Measurements from ENCODE around the gene CNIH2. TPM values are rescaled to one million over a fixed set of nuclear protein-coding genes. Genes with fewer than 3 reads are reported as not detected.

CNIH2 gene
- total and polyA plus RNA-seq, 9 of the 15 experiments (the other 6 are each of a cell fraction or from before 2014, with no cell fraction given), result 0.26 to 0.89 (median 0.40) TPM; not detected in 4

DNA sequence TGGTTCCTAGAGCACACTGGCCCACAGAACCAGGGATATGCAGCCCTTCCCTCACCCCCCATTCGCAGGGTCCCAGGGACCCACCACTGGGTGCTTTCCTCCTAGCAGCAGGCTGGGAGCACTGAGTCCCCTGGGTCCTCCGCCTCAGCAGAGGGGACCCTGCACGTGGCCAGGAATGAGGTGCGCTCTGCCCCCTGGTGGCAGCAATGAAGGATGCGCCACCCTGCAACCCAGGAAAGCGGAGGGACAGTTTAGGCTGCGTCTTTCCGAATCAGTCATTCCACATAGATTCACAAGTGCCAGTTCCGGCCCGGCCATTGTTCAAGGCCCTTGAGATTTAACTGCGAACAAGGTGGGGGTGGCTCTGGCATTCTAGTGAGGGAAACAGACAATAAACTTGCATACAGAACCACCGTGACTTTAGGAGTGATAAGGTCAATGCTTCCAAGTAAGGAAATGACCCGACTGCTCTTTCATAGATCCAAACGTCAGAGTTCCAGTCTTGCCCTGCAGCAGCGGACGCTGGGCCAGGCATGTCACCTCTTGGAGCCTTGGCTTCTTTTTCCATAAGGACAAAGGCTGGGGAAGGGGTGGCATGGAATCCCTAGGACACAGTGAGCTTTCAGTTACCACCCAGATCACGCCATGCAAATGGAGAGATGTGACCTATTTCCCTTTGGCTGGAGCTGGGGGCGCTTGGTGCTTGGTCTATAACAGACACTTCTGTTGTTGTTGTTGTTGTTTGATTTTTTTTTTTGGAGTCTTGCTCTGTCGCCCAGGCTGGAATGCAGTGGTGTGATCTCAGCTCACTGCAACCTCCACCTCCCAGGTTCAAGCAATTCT, 50.5 kb downstream of the CNIH2 start (continued):
- TF ChIP-seq, protein P1, sequence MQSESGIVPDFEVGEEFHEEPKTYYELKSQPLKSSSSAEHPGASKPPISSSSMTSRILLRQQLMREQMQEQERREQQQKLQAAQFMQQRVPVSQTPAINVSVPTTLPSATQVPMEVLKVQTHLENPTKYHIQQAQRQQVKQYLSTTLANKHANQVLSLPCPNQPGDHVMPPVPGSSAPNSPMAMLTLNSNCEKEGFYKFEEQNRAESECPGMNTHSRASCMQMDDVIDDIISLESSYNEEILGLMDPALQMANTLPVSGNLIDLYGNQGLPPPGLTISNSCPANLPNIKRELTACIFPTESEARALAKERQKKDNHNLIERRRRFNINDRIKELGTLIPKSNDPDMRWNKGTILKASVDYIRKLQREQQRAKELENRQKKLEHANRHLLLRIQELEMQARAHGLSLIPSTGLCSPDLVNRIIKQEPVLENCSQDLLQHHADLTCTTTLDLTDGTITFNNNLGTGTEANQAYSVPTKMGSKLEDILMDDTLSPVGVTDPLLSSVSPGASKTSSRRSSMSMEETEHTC (IDR thresholded peaks at IDR 0.05), result no peak
- TF ChIP-seq HIVEP1 (CRISPR knock-in tag; IDR thresholded peaks at IDR 0.05) (no peak), TEAD4 (IDR thresholded peaks at IDR 0.05; ENCODE audit: low read length) (peak; percentile 76), TEAD4 (CRISPR knock-in tag; IDR thresholded peaks at IDR 0.05; ENCODE audit: borderline replicate concordance) (peak; percentile 94), HMG20B (CRISPR knock-in tag; IDR thresholded peaks at IDR 0.05) (no peak), MCM7 (IDR thresholded peaks at IDR 0.05) (no peak), SRSF3 (IDR thresholded peaks at IDR 0.05; ENCODE audit: insufficient read depth, low read length) (no peak), ZNF639 (CRISPR knock-in tag; conservative IDR thresholded peaks at IDR 0.05 in 1 of 2, IDR thresholded peaks at IDR 0.05 in 1 of 2) (0 out of 4 replicates have a peak, but pooled peaks of 1 of the 2 experiments have one; percentile 22), RUNX1 (IDR thresholded peaks at IDR 0.05; ENCODE audit: low read depth) (no peak), SMARCC2 (IDR thresholded peaks at IDR 0.05; ENCODE audit: low read depth) (no peak), ZNF79 (CRISPR knock-in tag; IDR thresholded peaks at IDR 0.05; ENCODE audit: low read depth) (no peak), ZNF75A (CRISPR knock-in tag; IDR thresholded peaks at IDR 0.05) (no peak), CXXC5 (CRISPR knock-in tag; IDR thresholded peaks at IDR 0.05) (peak; percentile 77), RBM25 (IDR thresholded peaks at IDR 0.05; ENCODE audit: low read depth, low read length, severe bottlenecking) (no peak), MXD1 (CRISPR knock-in tag; IDR thresholded peaks at IDR 0.05; ENCODE audit: borderline replicate concordance, poor library complexity, severe bottlenecking) (no peak), FOXK2 (conservative IDR thresholded peaks at IDR 0.05 in 1 of 2, IDR thresholded peaks at IDR 0.05 in 1 of 2; ENCODE audit: low read depth in 2 of 2) (peak; percentile 46 to 67; a peak in 2 of 4 replicates)
- TF ChIP-seq, protein P2, sequence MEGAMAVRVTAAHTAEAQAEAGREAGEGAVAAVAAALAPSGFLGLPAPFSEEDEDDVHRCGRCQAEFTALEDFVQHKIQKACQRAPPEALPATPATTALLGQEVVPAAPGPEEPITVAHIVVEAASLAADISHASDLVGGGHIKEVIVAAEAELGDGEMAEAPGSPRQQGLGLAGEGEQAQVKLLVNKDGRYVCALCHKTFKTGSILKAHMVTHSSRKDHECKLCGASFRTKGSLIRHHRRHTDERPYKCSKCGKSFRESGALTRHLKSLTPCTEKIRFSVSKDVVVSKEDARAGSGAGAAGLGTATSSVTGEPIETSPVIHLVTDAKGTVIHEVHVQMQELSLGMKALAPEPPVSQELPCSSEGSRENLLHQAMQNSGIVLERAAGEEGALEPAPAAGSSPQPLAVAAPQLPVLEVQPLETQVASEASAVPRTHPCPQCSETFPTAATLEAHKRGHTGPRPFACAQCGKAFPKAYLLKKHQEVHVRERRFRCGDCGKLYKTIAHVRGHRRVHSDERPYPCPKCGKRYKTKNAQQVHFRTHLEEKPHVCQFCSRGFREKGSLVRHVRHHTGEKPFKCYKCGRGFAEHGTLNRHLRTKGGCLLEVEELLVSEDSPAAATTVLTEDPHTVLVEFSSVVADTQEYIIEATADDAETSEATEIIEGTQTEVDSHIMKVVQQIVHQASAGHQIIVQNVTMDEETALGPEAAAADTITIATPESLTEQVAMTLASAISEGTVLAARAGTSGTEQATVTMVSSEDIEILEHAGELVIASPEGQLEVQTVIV (CRISPR knock-in tag; IDR thresholded peaks at IDR 0.05; ENCODE audit: borderline replicate concordance), result no peak
- TF ChIP-seq, protein P3, sequence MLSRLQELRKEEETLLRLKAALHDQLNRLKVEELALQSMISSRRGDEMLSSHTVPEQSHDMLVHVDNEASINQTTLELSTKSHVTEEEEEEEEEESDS (CRISPR knock-in tag; IDR thresholded peaks at IDR 0.05), result no peak
- TF ChIP-seq, protein P4, sequence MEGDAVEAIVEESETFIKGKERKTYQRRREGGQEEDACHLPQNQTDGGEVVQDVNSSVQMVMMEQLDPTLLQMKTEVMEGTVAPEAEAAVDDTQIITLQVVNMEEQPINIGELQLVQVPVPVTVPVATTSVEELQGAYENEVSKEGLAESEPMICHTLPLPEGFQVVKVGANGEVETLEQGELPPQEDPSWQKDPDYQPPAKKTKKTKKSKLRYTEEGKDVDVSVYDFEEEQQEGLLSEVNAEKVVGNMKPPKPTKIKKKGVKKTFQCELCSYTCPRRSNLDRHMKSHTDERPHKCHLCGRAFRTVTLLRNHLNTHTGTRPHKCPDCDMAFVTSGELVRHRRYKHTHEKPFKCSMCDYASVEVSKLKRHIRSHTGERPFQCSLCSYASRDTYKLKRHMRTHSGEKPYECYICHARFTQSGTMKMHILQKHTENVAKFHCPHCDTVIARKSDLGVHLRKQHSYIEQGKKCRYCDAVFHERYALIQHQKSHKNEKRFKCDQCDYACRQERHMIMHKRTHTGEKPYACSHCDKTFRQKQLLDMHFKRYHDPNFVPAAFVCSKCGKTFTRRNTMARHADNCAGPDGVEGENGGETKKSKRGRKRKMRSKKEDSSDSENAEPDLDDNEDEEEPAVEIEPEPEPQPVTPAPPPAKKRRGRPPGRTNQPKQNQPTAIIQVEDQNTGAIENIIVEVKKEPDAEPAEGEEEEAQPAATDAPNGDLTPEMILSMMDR (IDR thresholded peaks at IDR 0.05 in 2 of 3, conservative IDR thresholded peaks at IDR 0.05 in 1 of 3; ENCODE audit: insufficient read depth in 2 of 3, low read depth in 1 of 3, low read length in 3 of 3), result peak; percentile 92 to 95 (median 94)

All from K562 (cell line).